ENCODE results near the gene BMS1.

BMS1 gene

DNA sequence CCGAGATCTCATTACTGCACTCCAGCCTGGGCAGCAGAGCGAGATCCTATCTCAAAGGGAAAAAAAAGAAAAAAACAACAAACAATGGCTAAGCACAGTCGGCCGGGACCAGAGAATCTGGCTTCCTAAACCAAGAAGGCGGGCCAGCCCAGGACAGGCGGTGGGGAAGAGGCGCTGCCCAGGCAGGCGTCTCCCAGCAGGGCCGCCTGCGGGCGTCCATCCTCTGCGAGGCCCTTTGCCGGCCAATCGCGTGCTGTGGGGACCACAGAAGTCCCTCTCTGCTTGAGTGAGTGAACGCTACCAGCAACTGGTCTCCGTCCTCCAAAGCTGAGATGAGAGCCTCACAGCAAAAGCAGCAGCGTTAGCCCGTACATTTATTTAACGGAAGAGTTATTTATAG, 14.7 kb upstream of the BMS1 start:
- no peak for TF ChIP-seq POLR2A (IDR thresholded peaks at IDR 0.05; ENCODE audit: extremely low read depth, insufficient read length)
- TF ChIP-seq MYC (IDR thresholded peaks at IDR 0.05; ENCODE audit: low read depth, low read length), result no peak
- TF ChIP-seq, protein P1, sequence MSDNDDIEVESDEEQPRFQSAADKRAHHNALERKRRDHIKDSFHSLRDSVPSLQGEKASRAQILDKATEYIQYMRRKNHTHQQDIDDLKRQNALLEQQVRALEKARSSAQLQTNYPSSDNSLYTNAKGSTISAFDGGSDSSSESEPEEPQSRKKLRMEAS (IDR thresholded peaks at IDR 0.05; ENCODE audit: low read depth, low read length), result no peak
- TF ChIP-seq, protein P2, sequence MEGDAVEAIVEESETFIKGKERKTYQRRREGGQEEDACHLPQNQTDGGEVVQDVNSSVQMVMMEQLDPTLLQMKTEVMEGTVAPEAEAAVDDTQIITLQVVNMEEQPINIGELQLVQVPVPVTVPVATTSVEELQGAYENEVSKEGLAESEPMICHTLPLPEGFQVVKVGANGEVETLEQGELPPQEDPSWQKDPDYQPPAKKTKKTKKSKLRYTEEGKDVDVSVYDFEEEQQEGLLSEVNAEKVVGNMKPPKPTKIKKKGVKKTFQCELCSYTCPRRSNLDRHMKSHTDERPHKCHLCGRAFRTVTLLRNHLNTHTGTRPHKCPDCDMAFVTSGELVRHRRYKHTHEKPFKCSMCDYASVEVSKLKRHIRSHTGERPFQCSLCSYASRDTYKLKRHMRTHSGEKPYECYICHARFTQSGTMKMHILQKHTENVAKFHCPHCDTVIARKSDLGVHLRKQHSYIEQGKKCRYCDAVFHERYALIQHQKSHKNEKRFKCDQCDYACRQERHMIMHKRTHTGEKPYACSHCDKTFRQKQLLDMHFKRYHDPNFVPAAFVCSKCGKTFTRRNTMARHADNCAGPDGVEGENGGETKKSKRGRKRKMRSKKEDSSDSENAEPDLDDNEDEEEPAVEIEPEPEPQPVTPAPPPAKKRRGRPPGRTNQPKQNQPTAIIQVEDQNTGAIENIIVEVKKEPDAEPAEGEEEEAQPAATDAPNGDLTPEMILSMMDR (IDR thresholded peaks at IDR 0.05; ENCODE audit: low read depth, low read length), result no peak
- no peak overlapping the region for H3K4me3 ChIP-seq (ENCODE audit: low read depth, low read length)
- no peak for DNase-seq (ENCODE audit: low read depth)

DNA sequence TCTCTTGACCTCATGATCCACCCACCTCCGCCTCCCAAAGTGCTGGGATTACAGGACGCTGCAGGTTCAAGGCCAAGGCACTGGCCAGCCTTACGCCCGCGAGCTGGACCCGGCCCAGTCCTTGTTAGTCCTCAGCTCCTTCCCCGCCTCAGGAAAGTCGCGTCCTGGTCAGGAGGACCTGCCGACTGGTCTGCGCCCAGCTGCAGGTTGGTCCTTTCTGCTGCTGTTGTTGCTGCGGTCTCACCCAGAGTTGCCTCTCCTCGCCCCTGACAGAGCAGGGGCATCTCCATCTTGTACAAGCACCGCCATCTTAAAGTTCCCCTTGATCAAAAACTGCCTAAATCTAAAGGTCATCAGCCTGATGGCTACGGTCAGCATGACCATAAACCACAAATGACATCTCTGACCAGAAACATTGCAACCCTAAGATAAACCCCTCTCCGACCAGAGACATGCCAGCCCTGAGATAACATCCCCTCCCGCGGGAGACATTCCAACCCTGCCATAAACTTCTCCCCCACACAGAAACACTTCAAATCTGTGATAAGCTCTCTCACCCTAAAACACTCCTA, 13.9 kb upstream of the BMS1 start:
- TF ChIP-seq, protein P1 (IDR thresholded peaks at IDR 0.05; ENCODE audit: low read depth, low read length), result no peak
- TF ChIP-seq MYC (IDR thresholded peaks at IDR 0.05; ENCODE audit: low read depth, low read length), result no peak
- TF ChIP-seq, protein P2 (IDR thresholded peaks at IDR 0.05; ENCODE audit: low read depth, low read length), result no peak
- no peak for TF ChIP-seq POLR2A (IDR thresholded peaks at IDR 0.05; ENCODE audit: extremely low read depth, insufficient read length)

GRCh38 chr10:42769173-42769572, 13.4 kb upstream of the BMS1 start:
- H3K4me3 ChIP-seq (ENCODE audit: low read depth, low read length), result no peak overlapping the region
- TF ChIP-seq, protein P2 (IDR thresholded peaks at IDR 0.05; ENCODE audit: low read depth, low read length), result no peak
- DNase-seq (ENCODE audit: low read depth), result no peak

More for the DNA sequence above, 13.9 kb upstream of the BMS1 start:
- DNase-seq (ENCODE audit: low read depth), result no peak
- H3K4me3 ChIP-seq (ENCODE audit: low read depth, low read length), result no peak overlapping the region

DNA sequence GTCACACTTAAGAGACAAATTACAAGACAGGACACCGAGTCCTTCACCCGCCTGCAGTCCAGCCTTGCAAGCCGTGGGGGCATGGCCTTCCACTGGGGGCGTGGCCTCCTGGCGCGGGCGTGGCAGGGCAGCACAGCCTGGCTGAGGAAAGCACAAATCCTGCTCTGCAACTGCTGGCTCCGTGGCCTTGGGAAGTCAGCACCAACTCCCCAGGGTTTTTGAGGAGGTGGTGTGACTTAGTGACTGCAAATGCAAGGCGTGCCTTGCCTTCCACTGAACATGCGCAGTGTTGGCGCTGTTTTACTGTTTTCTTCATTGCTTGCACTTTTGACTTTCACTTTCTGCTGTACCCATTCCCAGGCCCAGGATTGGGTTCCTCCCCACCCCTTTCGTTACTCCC, 12.9 kb upstream of the BMS1 start:
- TF ChIP-seq POLR2A (IDR thresholded peaks at IDR 0.05; ENCODE audit: extremely low read depth, insufficient read length) (no peak), MYC (IDR thresholded peaks at IDR 0.05; ENCODE audit: low read depth, low read length) (no peak)
- no peak overlapping the region for H3K4me3 ChIP-seq (ENCODE audit: low read depth, low read length)
- DNase-seq (ENCODE audit: low read depth), result no peak

- TF ChIP-seq, protein P1 (IDR thresholded peaks at IDR 0.05; ENCODE audit: low read depth, low read length), result no peak
- TF ChIP-seq POLR2A (IDR thresholded peaks at IDR 0.05; ENCODE audit: extremely low read depth, insufficient read length), result no peak
- TF ChIP-seq, protein P2 (IDR thresholded peaks at IDR 0.05; ENCODE audit: low read depth, low read length), result no peak
- no peak for TF ChIP-seq MYC (IDR thresholded peaks at IDR 0.05; ENCODE audit: low read depth, low read length)
- no peak for DNase-seq (ENCODE audit: low read depth)
Observed at GRCh38 chr10:42776681-42777080, 5.9 kb upstream of the BMS1 start.

GRCh38 chr10:42780456-42780855, 2.1 kb upstream of the BMS1 start:
- no peak for DNase-seq (ENCODE audit: low read depth)
- TF ChIP-seq MYC (IDR thresholded peaks at IDR 0.05; ENCODE audit: low read depth, low read length) (no peak), POLR2A (IDR thresholded peaks at IDR 0.05; ENCODE audit: extremely low read depth, insufficient read length) (no peak)
- TF ChIP-seq, protein P1 (IDR thresholded peaks at IDR 0.05; ENCODE audit: low read depth, low read length), result no peak
- TF ChIP-seq, protein P2 (IDR thresholded peaks at IDR 0.05; ENCODE audit: low read depth, low read length), result no peak
- no peak overlapping the region for H3K4me3 ChIP-seq (ENCODE audit: low read depth, low read length)

More at GRCh38 chr10:42776681-42777080, 5.9 kb upstream of the BMS1 start:
- no peak overlapping the region for H3K4me3 ChIP-seq (ENCODE audit: low read depth, low read length)
